ENCODE results near the gene ETV2. TPM values are rescaled to one million over a fixed set of nuclear protein-coding genes. Genes with fewer than 3 reads are reported as not detected.

Gene ETV2
- polyA plus RNA-seq, 1 donor from 2014 or later = 0.58 TPM

DNA sequence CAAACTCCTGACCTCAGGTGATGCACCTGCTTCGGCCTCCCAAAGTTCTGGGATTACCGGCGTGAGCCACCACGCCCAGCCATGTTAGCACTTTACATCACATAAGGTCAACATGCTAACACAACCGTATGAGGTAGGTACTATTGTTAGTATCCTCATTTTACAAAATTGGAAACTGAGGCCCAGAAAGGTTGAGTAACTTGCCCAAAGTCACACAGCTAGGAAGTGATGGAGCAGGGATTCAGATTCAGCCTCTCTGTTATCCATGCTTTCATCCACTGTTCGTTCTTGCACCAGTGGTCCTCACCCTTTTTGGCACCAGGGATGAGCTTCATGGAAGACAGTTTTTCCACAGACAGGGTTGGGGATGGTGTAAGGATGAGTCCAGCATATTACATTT lies 15.2 kb downstream of the ETV2 start:
- Histone ChIP-seq H3K9ac (ENCODE audit: low read length) (no peak overlapping the region), H3K79me2 (replicated peaks; ENCODE audit: insufficient read depth, low read length) (no peaks in the 10 kb centered on the region), H3F3A (ENCODE audit: insufficient read depth, low read length, poor library complexity, severe bottlenecking) (no peaks in the 10 kb centered on the region), H4K20me1 (ENCODE audit: insufficient read depth) (no peaks in the 10 kb centered on the region), H3K36me3 (ENCODE audit: insufficient read depth, low read length) (peaks cover 5% of the 10 kb centered on the region), H3K4me2 (ENCODE audit: low read length) (no peak overlapping the region), H3K9me2 (ENCODE audit: insufficient read depth, low read length) (no peaks in the 10 kb centered on the region), H3K27me3 (ENCODE audit: insufficient read depth, low read depth, low read length) (no peaks in the 10 kb centered on the region), H3K27ac (ENCODE audit: low read length) (no peak overlapping the region), H3K9me3 (ENCODE audit: low read length) (no peaks in the 10 kb centered on the region), H2AFZ (ENCODE audit: low read depth, low read length) (no peak overlapping the region), H3K4me3 (ENCODE audit: low read length) (no peak overlapping the region)
- TF ChIP-seq RAD21 (conservative IDR thresholded peaks at IDR 0.05) = no peak
- no peak for TF ChIP-seq POLR2AphosphoS5 (IDR thresholded peaks at IDR 0.05)
- TF ChIP-seq SMC3 (conservative IDR thresholded peaks at IDR 0.05; ENCODE audit: poor library complexity) = no peak
- no peak for TF ChIP-seq EZH2 (IDR thresholded peaks at IDR 0.05; ENCODE audit: borderline replicate concordance, insufficient read depth, low read length, poor library complexity, severe bottlenecking)
- TF ChIP-seq TAF1 (IDR thresholded peaks at IDR 0.05; ENCODE audit: low read depth) = no peak
- no peak for TF ChIP-seq MXI1 (conservative IDR thresholded peaks at IDR 0.05; ENCODE audit: poor library complexity, severe bottlenecking)
- TF ChIP-seq, protein P1, sequence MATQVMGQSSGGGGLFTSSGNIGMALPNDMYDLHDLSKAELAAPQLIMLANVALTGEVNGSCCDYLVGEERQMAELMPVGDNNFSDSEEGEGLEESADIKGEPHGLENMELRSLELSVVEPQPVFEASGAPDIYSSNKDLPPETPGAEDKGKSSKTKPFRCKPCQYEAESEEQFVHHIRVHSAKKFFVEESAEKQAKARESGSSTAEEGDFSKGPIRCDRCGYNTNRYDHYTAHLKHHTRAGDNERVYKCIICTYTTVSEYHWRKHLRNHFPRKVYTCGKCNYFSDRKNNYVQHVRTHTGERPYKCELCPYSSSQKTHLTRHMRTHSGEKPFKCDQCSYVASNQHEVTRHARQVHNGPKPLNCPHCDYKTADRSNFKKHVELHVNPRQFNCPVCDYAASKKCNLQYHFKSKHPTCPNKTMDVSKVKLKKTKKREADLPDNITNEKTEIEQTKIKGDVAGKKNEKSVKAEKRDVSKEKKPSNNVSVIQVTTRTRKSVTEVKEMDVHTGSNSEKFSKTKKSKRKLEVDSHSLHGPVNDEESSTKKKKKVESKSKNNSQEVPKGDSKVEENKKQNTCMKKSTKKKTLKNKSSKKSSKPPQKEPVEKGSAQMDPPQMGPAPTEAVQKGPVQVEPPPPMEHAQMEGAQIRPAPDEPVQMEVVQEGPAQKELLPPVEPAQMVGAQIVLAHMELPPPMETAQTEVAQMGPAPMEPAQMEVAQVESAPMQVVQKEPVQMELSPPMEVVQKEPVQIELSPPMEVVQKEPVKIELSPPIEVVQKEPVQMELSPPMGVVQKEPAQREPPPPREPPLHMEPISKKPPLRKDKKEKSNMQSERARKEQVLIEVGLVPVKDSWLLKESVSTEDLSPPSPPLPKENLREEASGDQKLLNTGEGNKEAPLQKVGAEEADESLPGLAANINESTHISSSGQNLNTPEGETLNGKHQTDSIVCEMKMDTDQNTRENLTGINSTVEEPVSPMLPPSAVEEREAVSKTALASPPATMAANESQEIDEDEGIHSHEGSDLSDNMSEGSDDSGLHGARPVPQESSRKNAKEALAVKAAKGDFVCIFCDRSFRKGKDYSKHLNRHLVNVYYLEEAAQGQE (IDR thresholded peaks at IDR 0.05; ENCODE audit: borderline replicate concordance) = no peak
- no peak for TF ChIP-seq EP300 (conservative IDR thresholded peaks at IDR 0.05; ENCODE audit: poor library complexity, severe bottlenecking)
- no peak for TF ChIP-seq CTCF (IDR thresholded peaks at IDR 0.05; ENCODE audit: poor library complexity, severe bottlenecking)

GRCh38 chr19:35657904-35658700 lies 16.6 kb downstream of the ETV2 start:
- no peaks in the 10 kb centered on the region for H3K9me2 ChIP-seq (ENCODE audit: insufficient read depth, low read length)
- TF ChIP-seq MXI1 (conservative IDR thresholded peaks at IDR 0.05; ENCODE audit: poor library complexity, severe bottlenecking) = no peak
- no peak for TF ChIP-seq SMC3 (conservative IDR thresholded peaks at IDR 0.05; ENCODE audit: poor library complexity)
- TF ChIP-seq, protein P1 (IDR thresholded peaks at IDR 0.05; ENCODE audit: borderline replicate concordance) = no peak
- TF ChIP-seq TAF1 (IDR thresholded peaks at IDR 0.05; ENCODE audit: low read depth) = no peak
- no peak for TF ChIP-seq CTCF (IDR thresholded peaks at IDR 0.05; ENCODE audit: poor library complexity, severe bottlenecking)
- no peak for TF ChIP-seq EP300 (conservative IDR thresholded peaks at IDR 0.05; ENCODE audit: poor library complexity, severe bottlenecking)
- no peak for TF ChIP-seq RAD21 (conservative IDR thresholded peaks at IDR 0.05)
- TF ChIP-seq EZH2 (IDR thresholded peaks at IDR 0.05; ENCODE audit: borderline replicate concordance, insufficient read depth, low read length, poor library complexity, severe bottlenecking) = no peak
- no peak for TF ChIP-seq POLR2AphosphoS5 (IDR thresholded peaks at IDR 0.05)

More at GRCh38 chr19:35657904-35658700, 16.6 kb downstream of the ETV2 start:
- no peak overlapping the region for H3K4me3 ChIP-seq (ENCODE audit: low read length)
- H3K9ac ChIP-seq (ENCODE audit: low read length) = no peak overlapping the region
- H3K36me3 ChIP-seq (ENCODE audit: insufficient read depth, low read length) = peaks cover 5% of the 10 kb centered on the region
- H3F3A ChIP-seq (ENCODE audit: insufficient read depth, low read length, poor library complexity, severe bottlenecking) = no peaks in the 10 kb centered on the region
- H3K27me3 ChIP-seq (ENCODE audit: insufficient read depth, low read depth, low read length) = no peaks in the 10 kb centered on the region
- H3K27ac ChIP-seq (ENCODE audit: low read length) = no peak overlapping the region
- H2AFZ ChIP-seq (ENCODE audit: low read depth, low read length) = no peak overlapping the region
- H4K20me1 ChIP-seq (ENCODE audit: insufficient read depth) = no peaks in the 10 kb centered on the region
- H3K4me2 ChIP-seq (ENCODE audit: low read length) = no peak overlapping the region
- no peaks in the 10 kb centered on the region for H3K79me2 ChIP-seq (replicated peaks; ENCODE audit: insufficient read depth, low read length)
- H3K9me3 ChIP-seq (ENCODE audit: low read length) = no peaks in the 10 kb centered on the region
